MM.1S (cell line): ENCODE results near the gene SMIM1.

Experiments
- CTCF ChIP-seq: fragments of 300-600 bp; sonication (generic); IDR thresholded peaks from 2 replicates; pipeline ENCODE4 v1.5.1; 2016; ENCODE audit warnings: antibody characterized with exemption, low read length, mixed read lengths
- EZH2 ChIP-seq: fragments of 300-600 bp; sonication (generic); optimal IDR thresholded peaks from 2 replicates; pipeline ENCODE3; 2017; ENCODE audit warnings: low read depth, mild to moderate bottlenecking, antibody characterized with exemption, low read length, mixed read lengths

GRCh38 chr1:3779912-3780416 is 7.4 kb downstream of the SMIM1 start:
- TF ChIP-seq CTCF, result no peak
- no peak for TF ChIP-seq EZH2
